SK-N-MC (cell line): ENCODE measurements around the gene SETD4.
"Not testable (repeated sequence)": the region's sequence is repeated elsewhere in the genome, so short reads cannot be mapped to it uniquely, and the experiment has no call there.

Experiments
- DNase-seq: peaks from one replicate; pipeline ENCODE4 v3.0.0-alpha.2; 2011; ENCODE audit warnings: low read depth, low spot score
- H3K27ac ChIP-seq: fragments of 200-600 bp; sonication (generic); 2 replicates; pipeline ENCODE4 v1.5.1; 2016; ENCODE audit warnings: mixed run types
- H3K36me3 ChIP-seq: fragments of 200-600 bp; sonication (generic); 2 replicates; pipeline ENCODE4 v1.6.1; 2017; ENCODE audit warnings: antibody characterized with exemption, low read length, mixed read lengths; ENCODE audit not compliant: insufficient read depth
- H3K4me3 ChIP-seq: fragments of 200-600 bp; sonication (generic); 2 replicates; pipeline ENCODE4 v1.5.1; 2016
- H3K9ac ChIP-seq: fragments of 200-600 bp; sonication (generic); 2 replicates; pipeline ENCODE4 v1.8.0; 2017; ENCODE audit warnings: mixed run types, mixed read lengths; ENCODE audit not compliant: insufficient read length
- H3K9me3 ChIP-seq: fragments of 200-600 bp; sonication (generic); 2 replicates; pipeline ENCODE4 v1.6.1; 2017; ENCODE audit warnings: low read depth, mild to moderate bottlenecking, antibody characterized with exemption, low read length, moderate library complexity, mixed read lengths
- EZH2 ChIP-seq: fragments of 200-600 bp; sonication (generic); IDR thresholded peaks from one replicate; pipeline ENCODE4 v1.6.1; 2017; ENCODE audit warnings: antibody characterized with exemption
- FOXP2 ChIP-seq: optimal IDR thresholded peaks from 2 replicates; pipeline ENCODE3; 2011; ENCODE audit warnings: mild to moderate bottlenecking, moderate library complexity; ENCODE audit not compliant: insufficient read depth; ENCODE audit errors: extremely low read length, control extremely low read depth
- POLR2AphosphoS5 ChIP-seq: IDR thresholded peaks from 2 replicates; pipeline ENCODE4 v1.6.1; 2012; ENCODE audit warnings: mild to moderate bottlenecking, low read depth, low read length, borderline replicate concordance

The SETD4 gene

GRCh38 chr21:36080386-36080785, 20.1 kb upstream of the SETD4 start:
- Histone ChIP-seq H3K27ac (no peak overlapping the region), H3K9ac (no peak overlapping the region), H3K36me3 (no peaks in the 10 kb centered on the region), H3K4me3 (no peak overlapping the region), H3K9me3 (no peaks in the 10 kb centered on the region)
- TF ChIP-seq POLR2AphosphoS5 (no peak), EZH2 (no peak), FOXP2 (no peak)
- DNase-seq = no peak

GRCh38 chr21:36079671-36080070, 19.3 kb upstream of the SETD4 start:
- Histone ChIP-seq H3K4me3 (no peak overlapping the region), H3K9ac (no peak overlapping the region), H3K36me3 (no peaks in the 10 kb centered on the region), H3K9me3 (no peaks in the 10 kb centered on the region), H3K27ac (no peak overlapping the region)
- no peak for DNase-seq
- TF ChIP-seq EZH2 = no peak
- TF ChIP-seq FOXP2 = no peak
- no peak for TF ChIP-seq POLR2AphosphoS5

- H3K27ac ChIP-seq = no peak overlapping the region
- H3K9ac ChIP-seq = no peak overlapping the region
- no peak for TF ChIP-seq FOXP2
- no peak for TF ChIP-seq POLR2AphosphoS5
- TF ChIP-seq EZH2 = no peak
- no peak overlapping the region for H3K4me3 ChIP-seq
- no peaks in the 10 kb centered on the region for H3K36me3 ChIP-seq
- no peaks in the 10 kb centered on the region for H3K9me3 ChIP-seq
- no peak for DNase-seq
Measured at GRCh38 chr21:36079010-36079649, 18.8 kb upstream of the SETD4 start.

- peaks cover 5% of the 10 kb centered on the region; the same call in 1 of the 2 replicates for H3K36me3 ChIP-seq
- no peaks in the 10 kb centered on the region for H3K9me3 ChIP-seq
- TF ChIP-seq EZH2 (no peak), POLR2AphosphoS5 (no peak), FOXP2 (no peak)
- H3K9ac ChIP-seq = no peak overlapping the region
- no peak overlapping the region for H3K4me3 ChIP-seq
- no peak overlapping the region for H3K27ac ChIP-seq
- DNase-seq = no peak
Measured at GRCh38 chr21:36077758-36078157, 17.4 kb upstream of the SETD4 start.

- Histone ChIP-seq H3K27ac (no peak overlapping the region), H3K4me3 (no peak overlapping the region), H3K9ac (no peak overlapping the region), H3K9me3 (no peaks in the 10 kb centered on the region), H3K36me3 (peaks cover 12% of the 10 kb centered on the region)
- TF ChIP-seq FOXP2 = no peak
- no peak for TF ChIP-seq POLR2AphosphoS5
- TF ChIP-seq EZH2 = no peak
- no peak for DNase-seq
Measured at GRCh38 chr21:36076878-36077655, 16.7 kb upstream of the SETD4 start.

GRCh38 chr21:36075953-36076352, 15.6 kb upstream of the SETD4 start:
- Histone ChIP-seq H3K27ac (no peak overlapping the region), H3K4me3 (no peak overlapping the region), H3K9me3 (no peaks in the 10 kb centered on the region), H3K36me3 (peaks cover 23% of the 10 kb centered on the region), H3K9ac (no peak overlapping the region)
- no peak for DNase-seq
- TF ChIP-seq POLR2AphosphoS5 (no peak), EZH2 (no peak), FOXP2 (no peak)

GRCh38 chr21:36075171-36075570, 14.8 kb upstream of the SETD4 start:
- Histone ChIP-seq H3K9ac (no peak overlapping the region), H3K36me3 (peaks cover 24% of the 10 kb centered on the region), H3K27ac (no peak overlapping the region), H3K9me3 (no peaks in the 10 kb centered on the region), H3K4me3 (no peak overlapping the region)
- DNase-seq = no peak
- TF ChIP-seq EZH2 = no peak
- TF ChIP-seq POLR2AphosphoS5 = no peak
- no peak for TF ChIP-seq FOXP2

GRCh38 chr21:36073911-36074310, 13.6 kb upstream of the SETD4 start:
- not testable (repeated sequence) for H3K27ac ChIP-seq, DNase-seq, H3K9me3 ChIP-seq, H3K4me3 ChIP-seq, H3K9ac ChIP-seq
- H3K36me3 ChIP-seq = peaks cover 30% of the 10 kb centered on the region

- peaks cover 33% of the 10 kb centered on the region for H3K36me3 ChIP-seq
- H3K9ac ChIP-seq = no peak overlapping the region
- DNase-seq = no peak
- no peak overlapping the region for H3K27ac ChIP-seq
- no peak for TF ChIP-seq EZH2
- TF ChIP-seq POLR2AphosphoS5 = no peak
- no peak for TF ChIP-seq FOXP2
- H3K4me3 ChIP-seq = no peak overlapping the region
- peaks cover 7% of the 10 kb centered on the region; the same call in 1 of the 2 replicates for H3K9me3 ChIP-seq
Measured at GRCh38 chr21:36073181-36073580, 12.9 kb upstream of the SETD4 start.
